HepG2 (cell line): Measurements from ENCODE around the gene PTAFR. TPM values are rescaled to one million over a fixed set of nuclear protein-coding genes. Genes with fewer than 3 reads are reported as not detected.

Experiments used
- ARID4A ChIP-seq: sonication (generic); formaldehyde crosslinking; IDR thresholded peaks from 2 replicates; pipeline ENCODE4 v1.5.0; 2020; ENCODE audit warnings: mild to moderate bottlenecking, missing genetic modification reagents, borderline replicate concordance
- GATAD1 ChIP-seq: IDR thresholded peaks from 2 replicates; pipeline ENCODE4 v1.6.1; 2016; ENCODE audit warnings: missing genetic modification reagents, missing compliant biosample characterization
- ISX ChIP-seq: sonication (generic); formaldehyde crosslinking; conservative IDR thresholded peaks from 2 replicates; pipeline ENCODE4 v1.5.0; 2020; ENCODE audit warnings: missing genetic modification reagents
- MATR3 ChIP-seq: sonication (generic); formaldehyde crosslinking; IDR thresholded peaks from 2 replicates; pipeline ENCODE4 v1.4.0; 2020; ENCODE audit warnings: missing genetic modification reagents
- MIER3 ChIP-seq: IDR thresholded peaks from 2 replicates; pipeline ENCODE4 v1.6.1; 2016; ENCODE audit warnings: missing compliant biosample characterization, borderline replicate concordance
- SOX13 ChIP-seq, 3 experiments: fragments of 450-650 bp in 1 of 3; sonication (generic) in 1 of 3; formaldehyde crosslinking in 1 of 3; IDR thresholded peaks in 2 of 3; conservative IDR thresholded peaks in 1 of 3; 2 replicates each; pipeline versions ENCODE4 v1.5.0 to v1.6.1; 2016 to 2020; ENCODE audit warnings: antibody characterized with exemption in 1 of 3, mild to moderate bottlenecking in 1 of 3, missing compliant biosample characterization in 1 of 3, missing genetic modification reagents in 1 of 3, moderate library complexity in 1 of 3
- YEATS4 ChIP-seq: sonication (generic); formaldehyde crosslinking; IDR thresholded peaks from 2 replicates; pipeline ENCODE4 v1.4.0; 2020; ENCODE audit warnings: missing genetic modification reagents, borderline replicate concordance
- ZBTB40 ChIP-seq, 2 experiments: fragments of 450-650 bp in 1 of 2; sonication (generic) in 1 of 2; formaldehyde crosslinking in 1 of 2; IDR thresholded peaks; 2 replicates each; pipeline versions ENCODE4 v1.6.1 to v1.8.0; 2016 to 2022; ENCODE audit warnings: antibody characterized with exemption in 1 of 2, mild to moderate bottlenecking in 1 of 2, missing genetic modification reagents in 1 of 2
- ZC3H4 ChIP-seq: sonication (generic); formaldehyde crosslinking; IDR thresholded peaks from 2 replicates; pipeline ENCODE4 v1.4.0; 2020; ENCODE audit warnings: missing genetic modification reagents, borderline replicate concordance
- ZFP36L1 ChIP-seq: sonication (generic); formaldehyde crosslinking; IDR thresholded peaks from 2 replicates; pipeline ENCODE4 v1.8.0; 2022; ENCODE audit warnings: mild to moderate bottlenecking, missing genetic modification reagents, moderate library complexity
- ZNF3 ChIP-seq: IDR thresholded peaks from 2 replicates; pipeline ENCODE4 v1.7.0; 2017; ENCODE audit warnings: inconsistent platforms
- ZNF616 ChIP-seq: sonication (generic); formaldehyde crosslinking; IDR thresholded peaks from 2 replicates; pipeline ENCODE4 v1.5.0; 2020; ENCODE audit warnings: low read depth, mild to moderate bottlenecking, missing genetic modification reagents
- polyA plus RNA-seq, 8 experiments: library from polyadenylated mRNA; depleted of rRNA in 3 of 8; stranded (reverse) in 7 of 8; unstranded in 1 of 8; fragments of >200 nt; fragmentation: Illumina TruSeq in 4 of 8; extraction: Trizol in 4 of 8; gene quantifications; 2 replicates each; pipeline versions ENCODE4 v1.2.1 to v1.2.3, GENCODE V29; 2011 to 2016; ENCODE audit warnings: low read depth in 4 of 8, missing spikeins in 1 of 8, mixed read lengths in 1 of 8; ENCODE audit not compliant: insufficient read depth in 1 of 8
- total RNA-seq, 5 experiments: library from RNA; depleted of rRNA; stranded (reverse); fragments of >200 nt; fragmentation: Illumina TruSeq; extraction: Trizol; gene quantifications; 2 replicates each; pipeline ENCODE4 v1.2.3, GENCODE V29; 2016; ENCODE audit warnings: low read depth in 1 of 5

PTAFR gene
- total and polyA plus RNA-seq, 2 of the 13 experiments (the other 11 are each of a cell fraction or from before 2014, with no cell fraction given), result 0.27 to 24.0 TPM

GRCh38 chr1:28104866-28105467 lies 71.5 kb downstream of the PTAFR start (continued):
- no peak for TF ChIP-seq ZBTB40 (IDR thresholded peaks at IDR 0.05)
- no peak for TF ChIP-seq ZBTB40 (CRISPR knock-in tag; IDR thresholded peaks at IDR 0.05)
- TF ChIP-seq ZC3H4 (CRISPR knock-in tag), result no peak
- no peak for TF ChIP-seq SOX13 (IDR thresholded peaks at IDR 0.05)
- TF ChIP-seq SOX13 (CRISPR knock-in tag; conservative IDR thresholded peaks at IDR 0.05 in 1 of 2, IDR thresholded peaks at IDR 0.05 in 1 of 2), result no peak
- TF ChIP-seq ZNF616, result no peak
- no peak for TF ChIP-seq ZFP36L1
- TF ChIP-seq MATR3, result no peak
- TF ChIP-seq YEATS4 (CRISPR knock-in tag), result no peak
- peak; percentile 88 for TF ChIP-seq ZNF3 (CRISPR knock-in tag)
- no peak for TF ChIP-seq ISX
- TF ChIP-seq GATAD1 (CRISPR knock-in tag), result 0 out of 2 replicates have a peak, but pooled peaks have one; percentile 11
- no peak for TF ChIP-seq MIER3 (CRISPR knock-in tag)
- no peak for TF ChIP-seq ARID4A (CRISPR knock-in tag)
